ENCODE data around the gene KDM6A.
"Not testable (repeated sequence)": the region's sequence is repeated elsewhere in the genome, so short reads cannot be mapped to it uniquely, and the experiment has no call there.

KDM6A gene

DNA sequence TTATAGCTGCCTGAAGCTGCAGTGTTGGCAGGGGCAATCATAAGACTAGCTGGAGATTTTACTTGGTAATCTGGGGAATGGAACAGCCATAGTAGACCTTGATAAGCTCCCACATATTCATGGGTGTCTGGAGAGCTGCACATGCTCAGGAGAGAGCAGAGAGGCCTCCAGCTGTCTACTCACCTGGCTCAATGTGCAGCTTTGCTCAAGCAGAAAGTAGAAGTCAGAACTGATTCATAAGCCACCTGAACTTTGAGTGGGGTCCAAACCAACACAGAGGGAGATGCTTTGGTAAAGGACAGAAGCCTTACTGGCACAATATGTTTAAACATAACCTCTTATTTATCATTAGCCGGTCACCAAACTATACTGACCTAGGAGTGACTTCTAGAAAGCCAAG, 54.4 kb downstream of the KDM6A start:
- Histone ChIP-seq H3K4me1 (ENCODE audit: insufficient read depth, low read length) (no peaks in the 10 kb centered on the region), H3K9ac (ENCODE audit: low read depth, low read length) (no peak overlapping the region), H3K36me3 (ENCODE audit: insufficient read depth, low read length) (no peaks in the 10 kb centered on the region), H3K9me3 (ENCODE audit: control insufficient read depth, insufficient read depth, low read length) (no peaks in the 10 kb centered on the region)

DNA sequence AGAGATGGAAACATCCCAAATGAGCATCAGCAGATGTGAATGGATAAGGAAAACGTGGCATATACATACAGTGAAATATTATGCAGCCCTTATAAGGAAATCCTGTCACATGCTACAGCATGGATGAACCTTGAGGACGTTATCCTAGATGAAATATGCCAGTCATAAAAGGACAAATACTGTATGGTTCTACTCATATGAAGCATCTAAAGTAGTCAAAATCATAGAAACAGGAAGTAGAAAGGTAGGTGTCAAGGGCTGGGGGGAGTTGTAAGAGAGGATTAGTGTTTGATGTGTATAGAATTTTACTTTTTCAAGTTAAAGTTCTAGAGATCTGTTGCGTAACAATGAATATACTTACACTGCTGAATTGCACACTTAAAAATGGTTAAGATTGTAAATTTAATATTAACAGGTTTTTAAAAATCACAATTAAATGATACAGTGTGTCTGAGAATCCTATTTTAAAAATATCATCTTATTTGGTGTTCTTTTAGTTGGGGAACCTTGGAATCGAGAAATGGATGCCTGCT, 58.5 kb downstream of the KDM6A start:
- H3K9me3 ChIP-seq (ENCODE audit: control insufficient read depth, insufficient read depth, low read length): no peaks in the 10 kb centered on the region
- H3K36me3 ChIP-seq (ENCODE audit: insufficient read depth, low read length): no peaks in the 10 kb centered on the region
- H3K9ac ChIP-seq (ENCODE audit: low read depth, low read length): no peak overlapping the region
- H3K4me1 ChIP-seq (ENCODE audit: insufficient read depth, low read length): peaks cover 3% of the 10 kb centered on the region; the same call in 1 of the 2 replicates

DNA sequence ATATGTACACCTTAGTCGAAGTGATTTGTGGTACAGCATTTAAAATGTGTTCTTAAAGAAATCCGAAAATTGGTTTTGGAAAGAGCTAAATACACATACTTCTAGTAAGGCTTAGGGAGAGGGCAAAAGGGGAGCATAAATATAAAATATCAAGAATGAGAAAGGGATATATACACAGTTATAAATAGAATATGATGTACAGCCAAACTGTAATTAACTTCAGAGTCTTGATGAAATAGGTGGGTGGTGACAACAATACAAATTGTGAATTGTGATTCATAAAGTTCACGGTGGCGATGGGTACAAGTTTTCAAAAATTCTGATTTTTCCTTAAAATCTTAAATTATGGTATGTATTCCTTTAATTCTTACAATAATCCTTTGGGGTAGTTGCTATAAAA, 62.2 kb downstream of the KDM6A start:
- H3K36me3 ChIP-seq (ENCODE audit: insufficient read depth, low read length): no peaks in the 10 kb centered on the region
- no peak overlapping the region for H3K9ac ChIP-seq (ENCODE audit: low read depth, low read length)
- peaks cover 3% of the 10 kb centered on the region; the same call in 1 of the 2 replicates for H3K4me1 ChIP-seq (ENCODE audit: insufficient read depth, low read length)
- H3K9me3 ChIP-seq (ENCODE audit: control insufficient read depth, insufficient read depth, low read length): no peaks in the 10 kb centered on the region

DNA sequence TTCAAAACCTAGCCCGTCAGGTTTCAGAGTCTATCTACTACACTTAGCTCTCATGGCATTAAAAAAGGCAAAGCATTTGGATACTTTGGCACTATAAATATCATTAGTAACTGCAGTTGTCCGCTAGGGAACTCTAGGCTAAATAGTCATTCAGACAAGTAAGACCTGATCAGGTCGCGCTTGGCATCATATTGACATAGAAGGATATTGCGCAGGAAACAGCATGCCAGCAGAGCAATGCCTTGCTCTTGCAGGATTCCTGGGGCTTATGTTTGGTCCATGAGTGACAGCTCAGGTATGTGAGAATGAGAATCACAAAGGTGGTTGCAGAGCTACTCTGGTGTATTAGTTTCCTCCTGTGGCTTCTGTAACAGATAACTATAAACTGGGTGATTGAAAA, 62.7 kb downstream of the KDM6A start:
- H3K9me3 ChIP-seq (ENCODE audit: control insufficient read depth, insufficient read depth, low read length): no peaks in the 10 kb centered on the region
- H3K9ac ChIP-seq (ENCODE audit: low read depth, low read length): no peak overlapping the region
- peaks cover 3% of the 10 kb centered on the region; the same call in 1 of the 2 replicates for H3K4me1 ChIP-seq (ENCODE audit: insufficient read depth, low read length)
- H3K36me3 ChIP-seq (ENCODE audit: insufficient read depth, low read length): no peaks in the 10 kb centered on the region

DNA sequence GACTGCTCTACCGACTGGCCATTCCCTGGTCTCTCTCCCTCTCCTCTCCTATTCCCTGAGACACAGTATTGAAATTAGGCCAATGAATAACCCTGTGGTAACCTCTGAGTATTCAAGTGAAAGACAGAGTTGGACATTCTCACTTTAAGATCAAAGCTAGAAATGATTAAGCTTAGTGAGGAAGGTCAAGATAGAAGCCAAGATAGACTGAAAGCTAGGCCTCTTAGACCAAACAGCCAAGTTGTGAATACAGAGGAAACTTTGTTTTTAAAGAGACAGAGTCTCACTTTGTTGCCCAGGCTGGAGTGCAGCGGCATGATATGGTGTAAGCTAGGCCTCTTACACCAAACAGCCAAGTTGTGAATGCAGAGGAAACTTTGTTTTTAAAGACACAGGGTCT, 64.6 kb downstream of the KDM6A start:
- no peaks in the 10 kb centered on the region for H3K36me3 ChIP-seq (ENCODE audit: insufficient read depth, low read length)
- H3K4me1 ChIP-seq (ENCODE audit: insufficient read depth, low read length): peaks cover 3% of the 10 kb centered on the region; the same call in 1 of the 2 replicates
- H3K9me3 ChIP-seq (ENCODE audit: control insufficient read depth, insufficient read depth, low read length): no peaks in the 10 kb centered on the region
- H3K9ac ChIP-seq (ENCODE audit: low read depth, low read length): no peak overlapping the region

DNA sequence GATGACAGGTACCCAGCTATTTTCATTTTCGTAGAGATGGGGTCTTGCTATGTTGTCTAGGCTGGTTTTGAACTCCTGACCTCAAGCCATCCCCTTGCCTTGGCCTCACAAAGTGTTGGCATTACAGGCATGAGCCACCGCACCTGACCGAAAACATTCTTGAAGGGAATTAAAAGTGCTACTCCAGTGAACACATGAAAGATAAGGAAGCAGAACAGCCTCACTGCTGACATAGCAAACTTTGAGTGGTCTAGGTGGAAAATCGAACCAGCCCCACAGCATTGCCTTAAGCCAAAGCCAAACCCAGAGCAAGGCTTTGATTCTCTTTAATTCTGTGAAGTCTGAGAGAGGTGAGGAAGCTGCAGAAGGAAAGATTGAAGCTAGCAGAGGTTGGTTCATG, 65.1 kb downstream of the KDM6A start:
- H3K36me3 ChIP-seq (ENCODE audit: insufficient read depth, low read length): no peaks in the 10 kb centered on the region
- no peak overlapping the region for H3K9ac ChIP-seq (ENCODE audit: low read depth, low read length)
- peaks cover 3% of the 10 kb centered on the region; the same call in 1 of the 2 replicates for H3K4me1 ChIP-seq (ENCODE audit: insufficient read depth, low read length)
- H3K9me3 ChIP-seq (ENCODE audit: control insufficient read depth, insufficient read depth, low read length): no peaks in the 10 kb centered on the region

DNA sequence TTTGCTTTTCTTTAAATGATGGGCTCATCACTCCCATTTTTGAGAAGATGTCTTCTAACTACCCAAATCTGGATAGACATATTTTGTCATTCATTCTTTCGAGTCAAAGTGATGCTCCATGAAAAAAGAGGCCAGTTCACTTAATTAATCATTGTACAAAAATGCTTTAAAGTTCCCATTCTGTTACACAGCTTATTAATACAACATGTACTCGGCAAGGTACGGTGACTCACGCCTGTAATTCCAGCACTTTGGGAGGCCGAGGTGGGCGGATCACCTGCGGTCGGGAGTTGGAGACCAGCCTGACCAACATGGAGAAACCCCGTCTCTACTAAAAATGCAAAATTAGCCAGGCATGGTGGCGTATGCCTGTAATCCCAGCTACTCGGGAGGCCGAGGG, 67.6 kb downstream of the KDM6A start:
- H3K36me3 ChIP-seq (ENCODE audit: insufficient read depth, low read length); H3K4me1 ChIP-seq (ENCODE audit: insufficient read depth, low read length); H3K9me3 ChIP-seq (ENCODE audit: control insufficient read depth, insufficient read depth, low read length); H3K9ac ChIP-seq (ENCODE audit: low read depth, low read length): not testable (repeated sequence)

DNA sequence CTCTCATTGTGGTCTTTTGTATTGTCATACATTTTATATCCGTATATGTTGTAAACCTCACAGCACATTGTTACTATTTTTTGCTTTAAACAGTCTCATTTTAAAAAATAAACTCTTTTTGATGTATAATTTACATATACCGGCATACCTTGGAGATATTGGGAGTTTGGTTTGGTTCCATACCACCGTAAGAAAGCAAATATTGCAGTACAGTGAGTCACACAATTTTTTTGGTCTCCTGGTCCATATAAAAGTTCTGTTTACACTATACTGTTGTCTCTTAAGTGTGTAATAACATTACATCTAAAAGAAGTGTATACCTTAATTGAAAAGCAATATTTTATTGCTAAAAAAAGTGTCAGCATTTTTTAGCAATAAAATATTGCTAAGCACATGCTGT, 70.0 kb downstream of the KDM6A start:
- Histone ChIP-seq H3K9ac (ENCODE audit: low read depth, low read length) (no peak overlapping the region), H3K4me1 (ENCODE audit: insufficient read depth, low read length) (0 out of 2 replicates have a peak, but pooled peaks cover 4% of the 10 kb centered on the region), H3K36me3 (ENCODE audit: insufficient read depth, low read length) (no peaks in the 10 kb centered on the region), H3K9me3 (ENCODE audit: control insufficient read depth, insufficient read depth, low read length) (no peaks in the 10 kb centered on the region)

DNA sequence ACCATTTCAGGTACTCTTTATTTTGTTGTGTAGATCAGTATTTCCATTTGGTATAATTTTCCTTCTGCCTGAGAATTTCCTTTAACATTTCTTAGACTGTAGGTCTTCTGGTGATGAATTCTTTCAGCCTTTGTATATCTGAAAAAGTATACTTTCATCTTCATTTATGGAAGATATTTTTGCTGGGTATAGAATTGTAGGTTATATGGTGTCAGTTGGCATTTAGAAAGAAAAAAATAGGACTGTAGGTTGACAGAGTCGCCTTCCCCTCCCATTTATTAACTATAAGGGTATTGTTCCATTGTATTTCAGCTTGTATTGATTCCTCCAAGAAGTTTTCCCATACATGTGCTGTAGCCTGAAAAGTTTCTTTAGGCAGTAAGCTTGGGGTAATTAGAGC, 71.9 kb downstream of the KDM6A start:
- Histone ChIP-seq H3K9me3 (ENCODE audit: control insufficient read depth, insufficient read depth, low read length) (no peaks in the 10 kb centered on the region), H3K36me3 (ENCODE audit: insufficient read depth, low read length) (no peaks in the 10 kb centered on the region), H3K4me1 (ENCODE audit: insufficient read depth, low read length) (peaks cover 21% of the 10 kb centered on the region)

DNA sequence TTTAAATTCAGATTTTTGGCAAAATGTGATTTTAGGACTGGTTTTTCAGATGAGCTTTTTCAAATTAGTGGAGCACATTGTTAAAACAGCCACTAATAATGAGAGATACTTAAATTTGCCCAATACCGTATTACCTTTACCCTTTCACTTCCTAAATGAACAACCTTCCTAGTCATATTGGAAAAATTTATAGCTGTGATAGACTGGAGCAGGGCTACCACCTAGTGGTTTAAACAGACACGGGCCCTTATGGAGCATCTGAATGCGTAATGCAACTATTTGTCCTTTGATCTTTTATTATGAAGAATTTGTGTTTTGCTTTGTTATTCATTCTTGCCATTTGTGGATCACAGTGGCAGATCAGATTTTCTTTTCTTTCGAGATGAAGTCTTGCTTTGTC, 72.7 kb downstream of the KDM6A start:
- H3K9ac ChIP-seq (ENCODE audit: low read depth, low read length): no peak overlapping the region
- H3K9me3 ChIP-seq (ENCODE audit: control insufficient read depth, insufficient read depth, low read length): no peaks in the 10 kb centered on the region
- peaks cover 21% of the 10 kb centered on the region for H3K4me1 ChIP-seq (ENCODE audit: insufficient read depth, low read length)
- H3K36me3 ChIP-seq (ENCODE audit: insufficient read depth, low read length): no peaks in the 10 kb centered on the region

More for the DNA sequence above, 71.9 kb downstream of the KDM6A start:
- H3K9ac ChIP-seq (ENCODE audit: low read depth, low read length): no peak overlapping the region

DNA sequence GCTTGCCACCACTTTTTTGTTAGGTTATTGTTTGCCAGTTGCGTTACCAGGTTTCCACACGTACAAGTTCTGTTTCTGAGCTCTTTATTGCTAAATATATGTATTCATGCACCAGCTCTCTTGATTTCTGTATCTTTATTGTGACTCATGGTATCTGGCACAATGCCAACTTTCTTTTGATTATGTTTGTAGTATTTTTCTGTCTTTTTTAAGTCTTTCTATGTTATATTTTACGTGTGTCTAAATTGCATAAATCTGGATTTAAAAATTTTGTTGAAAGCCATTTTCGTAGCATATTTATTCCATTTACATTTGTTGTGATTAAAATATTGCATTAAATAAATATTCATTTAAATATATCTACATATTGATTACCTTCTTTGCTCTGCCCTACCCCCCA, 73.8 kb downstream of the KDM6A start:
- peaks cover 21% of the 10 kb centered on the region for H3K4me1 ChIP-seq (ENCODE audit: insufficient read depth, low read length)
- H3K36me3 ChIP-seq (ENCODE audit: insufficient read depth, low read length): no peaks in the 10 kb centered on the region
- no peak overlapping the region for H3K9ac ChIP-seq (ENCODE audit: low read depth, low read length)
- H3K9me3 ChIP-seq (ENCODE audit: control insufficient read depth, insufficient read depth, low read length): no peaks in the 10 kb centered on the region

DNA sequence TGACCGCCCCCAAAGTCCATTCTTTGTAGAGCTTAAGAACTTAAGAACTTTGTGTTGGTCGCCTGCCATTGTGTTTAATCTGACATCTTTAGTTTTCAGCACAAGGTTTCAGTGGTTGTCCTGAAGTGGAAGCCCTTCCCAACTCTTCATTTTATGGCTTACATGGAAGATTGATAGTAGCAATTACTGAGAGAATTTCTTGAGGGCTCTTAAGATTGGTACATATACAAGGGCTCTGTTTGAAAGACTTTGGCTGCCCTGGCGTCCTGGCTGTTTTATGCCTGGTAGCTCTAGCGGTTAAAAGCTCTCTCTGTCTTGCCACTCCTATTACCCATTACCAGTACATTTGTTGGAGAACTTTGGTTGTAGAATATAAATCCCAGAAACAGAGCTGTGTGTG, 75.0 kb downstream of the KDM6A start:
- Histone ChIP-seq H3K4me1 (ENCODE audit: insufficient read depth, low read length) (peaks cover 21% of the 10 kb centered on the region), H3K9ac (ENCODE audit: low read depth, low read length) (no peak overlapping the region), H3K9me3 (ENCODE audit: control insufficient read depth, insufficient read depth, low read length) (no peaks in the 10 kb centered on the region), H3K36me3 (ENCODE audit: insufficient read depth, low read length) (no peaks in the 10 kb centered on the region)

DNA sequence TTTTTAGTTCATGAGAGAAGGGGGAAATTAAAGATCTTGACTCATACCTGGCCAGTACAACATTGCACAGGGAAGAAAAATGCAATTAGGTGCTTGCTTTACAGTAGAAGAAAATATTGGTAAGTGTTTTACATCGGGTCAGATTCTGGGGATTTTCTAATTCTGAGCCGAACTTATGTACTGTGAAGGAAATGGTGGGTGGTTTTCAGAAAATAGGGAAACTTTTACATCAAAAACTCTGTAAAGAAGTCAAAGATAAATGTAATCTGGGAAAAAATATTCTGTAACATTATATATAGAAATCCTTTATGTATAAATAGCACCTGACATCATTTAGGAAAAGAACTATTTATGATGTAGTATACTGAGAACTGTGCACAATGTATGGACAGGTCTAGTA, 75.4 kb downstream of the KDM6A start:
- H3K4me1 ChIP-seq (ENCODE audit: insufficient read depth, low read length): peaks cover 21% of the 10 kb centered on the region
- H3K36me3 ChIP-seq (ENCODE audit: insufficient read depth, low read length): no peaks in the 10 kb centered on the region
- H3K9ac ChIP-seq (ENCODE audit: low read depth, low read length): no peak overlapping the region
- H3K9me3 ChIP-seq (ENCODE audit: control insufficient read depth, insufficient read depth, low read length): no peaks in the 10 kb centered on the region

DNA sequence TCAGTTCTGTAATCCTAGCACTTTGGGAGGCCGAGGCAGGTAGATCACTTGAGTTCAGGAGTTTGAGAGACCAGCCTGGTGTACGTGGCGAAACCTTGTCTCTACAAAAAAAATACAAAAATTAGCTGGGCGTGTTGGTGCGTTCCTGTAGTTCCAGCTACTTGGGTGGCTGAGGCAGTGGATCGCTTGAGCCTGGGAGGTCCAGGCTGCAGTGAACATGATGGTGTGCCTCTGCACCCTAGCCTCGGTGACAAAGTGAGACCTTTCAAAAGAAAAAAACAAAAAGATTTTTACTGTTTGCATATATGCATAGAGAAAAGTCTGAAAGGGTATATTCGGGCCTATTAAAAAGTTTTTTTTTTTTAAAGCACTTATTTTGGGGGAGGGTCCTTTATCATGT, 76.1 kb downstream of the KDM6A start:
- H3K9ac ChIP-seq (ENCODE audit: low read depth, low read length): no peak overlapping the region
- H3K36me3 ChIP-seq (ENCODE audit: insufficient read depth, low read length): no peaks in the 10 kb centered on the region
- peaks cover 21% of the 10 kb centered on the region for H3K4me1 ChIP-seq (ENCODE audit: insufficient read depth, low read length)
- no peaks in the 10 kb centered on the region for H3K9me3 ChIP-seq (ENCODE audit: control insufficient read depth, insufficient read depth, low read length)

DNA sequence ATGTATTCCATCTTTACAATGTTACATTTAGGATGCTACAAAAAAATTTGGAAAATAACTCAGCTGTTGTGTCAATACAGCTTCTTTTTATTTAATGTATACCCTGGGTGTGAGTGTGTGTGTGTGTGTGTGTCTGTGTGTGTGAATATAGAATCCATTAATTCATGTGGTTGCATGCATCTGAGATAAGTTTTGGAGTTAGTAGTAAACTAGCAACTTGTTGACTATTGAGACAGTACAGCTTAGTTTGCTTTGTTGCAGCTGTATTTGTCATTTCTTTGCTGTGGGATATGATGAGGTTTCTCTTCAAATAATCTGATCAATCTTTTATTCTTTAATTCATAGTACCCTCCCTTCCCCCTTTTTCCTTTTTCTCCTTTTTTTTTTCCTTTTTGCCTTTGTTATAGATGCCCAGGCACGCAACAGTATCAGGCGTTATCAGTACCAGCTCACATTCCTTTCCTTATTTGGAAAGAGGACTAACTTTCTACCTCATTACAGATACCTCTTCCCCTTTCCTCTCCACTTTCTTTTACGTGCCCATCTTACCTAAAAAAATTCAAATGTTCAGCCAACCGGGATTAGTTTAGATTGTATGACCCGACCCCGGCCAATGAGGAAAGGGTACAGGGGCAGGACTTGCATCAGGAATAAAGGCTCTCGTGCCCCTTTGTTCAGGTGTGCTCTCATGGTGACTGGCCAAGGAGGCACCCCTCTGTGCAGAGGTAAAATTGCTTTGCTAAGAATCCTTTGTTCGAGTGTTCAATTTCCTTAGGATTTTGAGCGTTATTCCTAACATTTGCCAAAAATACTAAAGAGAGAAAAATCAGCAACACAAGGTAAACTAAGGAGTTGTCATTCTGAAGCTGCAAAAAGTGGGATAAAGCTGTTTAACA, 77.7 kb downstream of the KDM6A start:
- H3K36me3 ChIP-seq (ENCODE audit: insufficient read depth, low read length); H3K9me3 ChIP-seq (ENCODE audit: control insufficient read depth, insufficient read depth, low read length): not testable (repeated sequence)
- H3K4me1 ChIP-seq (ENCODE audit: insufficient read depth, low read length): peaks cover 21% of the 10 kb centered on the region
- H3K9ac ChIP-seq (ENCODE audit: low read depth, low read length): peak overlapping the region; percentile 60
